Endodermal cell (in vitro differentiated cells): Measurements from ENCODE around the gene PDLIM3. TPM values are rescaled to one million over a fixed set of nuclear protein-coding genes. Genes with fewer than 3 reads are reported as not detected.
A peak's percentile ranks its signal among the peaks of the same experiment; 100 is the strongest.

Experiments used
- DNase-seq: peaks from one replicate; pipeline ENCODE4 v3.0.0-alpha.2; 2017
- H3K27ac ChIP-seq: 2 replicates; pipeline ENCODE4 v1.5.1; 2013; ENCODE audit warnings: mild to moderate bottlenecking, low read depth, low read length, moderate library complexity
- H3K27me3 ChIP-seq: 2 replicates; pipeline ENCODE4 v1.6.1; 2013; ENCODE audit warnings: mild to moderate bottlenecking, low read length, moderate library complexity; ENCODE audit not compliant: insufficient read depth, control insufficient read depth, poor library complexity, severe bottlenecking
- H3K36me3 ChIP-seq: 2 replicates; pipeline ENCODE4 v1.7.0; 2013; ENCODE audit warnings: mild to moderate bottlenecking, low read length, moderate library complexity; ENCODE audit not compliant: control insufficient read depth, insufficient read depth
- H3K4me1 ChIP-seq: one replicate; pipeline ENCODE4 v1.7.0; 2013; ENCODE audit warnings: low read length; ENCODE audit not compliant: control insufficient read depth, insufficient read depth
- H3K4me3 ChIP-seq: 2 replicates; pipeline ENCODE4 v1.5.1; 2013; ENCODE audit warnings: mild to moderate bottlenecking, low read length, moderate library complexity
- H3K9ac ChIP-seq: 2 replicates; pipeline ENCODE4 v1.6.1; 2013; ENCODE audit warnings: mild to moderate bottlenecking, low read length, moderate library complexity; ENCODE audit not compliant: poor library complexity, severe bottlenecking; ENCODE audit errors: extremely low read depth
- H3K9me3 ChIP-seq: 2 replicates; pipeline ENCODE4 v1.6.1; 2013; ENCODE audit warnings: mild to moderate bottlenecking, low read length, moderate library complexity; ENCODE audit not compliant: control insufficient read depth
- H3K27ac Mint-ChIP-seq: 2 replicates; pipeline ENCODE4 v1.8.0; 2020; ENCODE audit warnings: mixed read lengths
- H3K27me3 Mint-ChIP-seq: 2 replicates; pipeline ENCODE4 v1.8.0; 2021; ENCODE audit warnings: mild to moderate bottlenecking, mixed read lengths; ENCODE audit not compliant: insufficient read depth
- H3K36me3 Mint-ChIP-seq: 2 replicates; pipeline ENCODE4 v1.8.0; 2020; ENCODE audit warnings: low read depth, mixed read lengths
- H3K4me1 Mint-ChIP-seq: 2 replicates; pipeline ENCODE4 v1.8.0; 2020; ENCODE audit warnings: mixed read lengths
- H3K4me3 Mint-ChIP-seq: 2 replicates; pipeline ENCODE4 v1.8.0; 2020; ENCODE audit warnings: mild to moderate bottlenecking, moderate library complexity, mixed read lengths
- H3K9me3 Mint-ChIP-seq: 2 replicates; pipeline ENCODE4 v1.8.0; 2020; ENCODE audit warnings: mild to moderate bottlenecking, mixed read lengths
- CTCF ChIP-seq: fragments of 200-600 bp; sonication (generic); conservative IDR thresholded peaks from 2 replicates; pipeline ENCODE4 v1.5.0; 2021; ENCODE audit warnings: antibody characterized with exemption, mild to moderate bottlenecking
- WGBS, 2 experiments: methylation state at CpG; one replicate each; pipeline versions ENCODE4 v1.1.5 to v1.1.7; 2013; ENCODE audit warnings: missing lambda C conversion rate in 2 of 2, mixed read lengths in 1 of 2; ENCODE audit not compliant: insufficient coverage in 1 of 2, insufficient read length in 1 of 2; 5-methylcytosine and 5-hydroxymethylcytosine counted together
- total RNA-seq, 2 donors: library from RNA; stranded (reverse); fragmentation: NEBNext Ultra II Directional in 1 of 2; extraction: Animal tissue kit (Norgen Biotek cat#: 25700) in 1 of 2; gene quantifications; 2 replicates in 1 of 2; 3 replicates in 1 of 2; pipeline ENCODE4 v1.2.1, GENCODE V29; 2021

Gene PDLIM3
- total RNA-seq, 2 donors from 2014 or later, result 4.3 to 11.0 TPM

GRCh38 chr4:185549095-185549639, 13.9 kb upstream of the PDLIM3 start:
- WGBS, 2 experiments, result 56 to 69% methylated on average over 2 of the region's 2 CpGs
- Mint-ChIP-seq H3K4me3 (no peak overlapping the region), H3K36me3 (no peaks in the 10 kb centered on the region), H3K4me1 (peaks cover 1% of the 10 kb centered on the region), H3K9me3 (no peaks in the 10 kb centered on the region), H3K27ac (no peak overlapping the region), H3K27me3 (peaks cover 3% of the 10 kb centered on the region)
- DNase-seq, result no peak
- H3K9me3 ChIP-seq, result peaks cover 9% of the 10 kb centered on the region
- peak overlapping the region; percentile 36 for H3K4me3 ChIP-seq
- no peak overlapping the region for H3K9ac ChIP-seq
- H3K27me3 ChIP-seq, result no peaks in the 10 kb centered on the region
- TF ChIP-seq CTCF, result no peak
- no peak overlapping the region for H3K27ac ChIP-seq
- no peaks in the 10 kb centered on the region for H3K36me3 ChIP-seq
- H3K4me1 ChIP-seq, result no peaks in the 10 kb centered on the region

GRCh38 chr4:185548587-185548986, 13.3 kb upstream of the PDLIM3 start:
- no peak overlapping the region for H3K9ac ChIP-seq
- TF ChIP-seq CTCF, result no peak
- Mint-ChIP-seq H3K36me3 (no peaks in the 10 kb centered on the region), H3K4me3 (no peak overlapping the region), H3K9me3 (no peaks in the 10 kb centered on the region), H3K4me1 (peaks cover 1% of the 10 kb centered on the region), H3K27ac (no peak overlapping the region), H3K27me3 (peaks cover 3% of the 10 kb centered on the region)
- no peaks in the 10 kb centered on the region for H3K27me3 ChIP-seq
- DNase-seq, result no peak
- peak overlapping the region; percentile 36 for H3K4me3 ChIP-seq
- H3K4me1 ChIP-seq, result no peaks in the 10 kb centered on the region
- peaks cover 9% of the 10 kb centered on the region for H3K9me3 ChIP-seq
- H3K36me3 ChIP-seq, result no peaks in the 10 kb centered on the region
- H3K27ac ChIP-seq, result no peak overlapping the region
- 75 to 96% methylated on average over 1 of the region's 1 CpG for WGBS, 2 experiments

- Mint-ChIP-seq H3K27ac (no peak overlapping the region), H3K4me3 (no peak overlapping the region), H3K9me3 (no peaks in the 10 kb centered on the region), H3K27me3 (peaks cover 14% of the 10 kb centered on the region), H3K4me1 (peaks cover 1% of the 10 kb centered on the region), H3K36me3 (no peaks in the 10 kb centered on the region)
- 93 to 96% methylated on average over 6 of the region's 6 CpGs for WGBS, 2 experiments
- Histone ChIP-seq H3K27ac (no peak overlapping the region), H3K4me3 (no peak overlapping the region), H3K9ac (no peak overlapping the region), H3K27me3 (peaks cover 8% of the 10 kb centered on the region), H3K9me3 (peaks cover 9% of the 10 kb centered on the region), H3K36me3 (no peaks in the 10 kb centered on the region), H3K4me1 (no peaks in the 10 kb centered on the region)
- TF ChIP-seq CTCF, result no peak
- DNase-seq, result no peak
These were observed 11.0 kb upstream of the PDLIM3 start for GRCh38 chr4:185546335-185546734.
